CD4-positive, alpha-beta T cell treated with Interleukin-17A for 4 hours (primary cell): ENCODE results near the gene MCL1.

Experiments
- DNase-seq: peaks from one replicate; pipeline ENCODE4 v3.0.0-alpha.2; 2020; ENCODE audit warnings: mixed read lengths

MCL1 gene

DNA sequence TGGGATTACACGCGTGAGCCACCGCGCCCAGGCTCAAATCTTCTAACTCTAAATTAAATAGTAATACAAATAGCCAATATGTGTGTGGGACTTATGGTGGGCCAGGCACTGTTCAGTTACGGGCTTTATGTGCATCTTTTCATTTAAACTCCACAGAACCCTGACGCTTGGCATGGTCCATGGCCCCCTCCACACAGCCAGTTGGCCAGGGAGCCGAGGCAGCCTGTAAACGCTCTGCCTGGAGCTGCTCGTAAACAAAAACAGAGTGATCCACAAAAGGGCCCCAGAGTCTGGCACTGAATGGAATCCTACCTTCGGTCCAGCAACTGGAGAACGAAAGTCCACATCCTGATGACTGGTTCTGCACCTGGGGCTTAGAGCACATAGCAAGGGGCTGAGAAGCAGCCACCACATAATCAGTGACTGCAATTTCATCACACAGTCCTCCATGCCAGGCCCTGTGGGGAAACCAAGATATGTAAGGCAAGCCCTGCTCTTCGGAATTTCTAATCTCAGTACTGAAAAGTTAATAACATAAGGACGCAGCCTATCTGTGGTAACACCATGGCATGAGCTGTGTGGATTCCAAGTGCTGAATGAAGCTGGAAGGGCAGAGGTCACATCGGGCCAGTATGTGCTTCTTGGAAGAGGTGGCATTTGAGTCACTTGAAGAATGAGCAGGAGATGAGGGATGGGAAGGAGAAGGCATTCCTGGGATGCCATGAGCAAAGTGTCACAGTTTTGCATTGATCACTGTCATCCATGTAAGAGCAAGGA lies 43.7 kb downstream of the MCL1 start:
- DNase-seq = no peak

DNA sequence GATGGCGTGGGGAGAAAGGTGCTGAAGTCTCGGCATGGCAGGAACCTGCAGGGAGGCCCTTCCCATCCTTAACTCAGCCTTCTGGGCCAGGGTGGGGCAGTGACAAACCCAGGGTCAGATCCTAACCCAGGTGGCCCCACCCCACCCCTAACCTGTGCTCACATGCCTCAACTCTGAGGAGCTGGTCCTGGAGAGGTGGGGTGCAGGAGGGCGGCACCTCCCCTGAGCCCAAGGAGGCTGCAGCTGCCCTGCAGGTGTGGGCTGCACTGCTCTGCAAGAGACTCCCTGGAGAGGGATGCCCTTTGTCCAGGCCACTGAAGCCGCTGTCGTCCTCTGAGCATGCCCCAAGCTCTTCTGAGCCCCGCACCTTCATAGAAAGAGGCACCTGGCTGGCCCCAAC lies 45.4 kb downstream of the MCL1 start:
- no peak for DNase-seq

DNA sequence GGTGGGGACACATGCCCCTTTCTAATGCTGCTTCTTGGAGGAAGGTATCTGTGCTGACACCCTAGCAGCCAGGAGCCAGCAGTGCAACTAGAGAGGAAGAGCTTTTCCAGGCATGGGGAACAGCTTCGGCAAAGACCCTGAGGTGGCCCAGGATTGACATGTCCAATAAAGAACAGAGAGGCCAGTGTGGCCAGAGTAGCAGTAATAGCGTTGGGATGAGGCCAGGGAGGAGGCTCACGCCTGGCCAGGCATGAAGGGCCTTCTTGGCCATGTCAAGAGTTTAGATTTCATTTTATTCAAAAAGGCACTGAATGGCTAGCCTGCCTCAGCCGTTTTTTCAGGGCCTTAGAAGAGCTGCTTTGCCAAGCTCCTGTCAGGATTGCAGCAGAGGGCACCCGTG lies 46.5 kb downstream of the MCL1 start:
- no peak for DNase-seq

GRCh38 chr1:150530491-150531159 lies 48.8 kb downstream of the MCL1 start:
- no peak for DNase-seq

GRCh38 chr1:150529017-150529416 lies 50.4 kb downstream of the MCL1 start:
- no peak for DNase-seq

GRCh38 chr1:150528196-150528595 lies 51.2 kb downstream of the MCL1 start:
- DNase-seq = no peak

DNA sequence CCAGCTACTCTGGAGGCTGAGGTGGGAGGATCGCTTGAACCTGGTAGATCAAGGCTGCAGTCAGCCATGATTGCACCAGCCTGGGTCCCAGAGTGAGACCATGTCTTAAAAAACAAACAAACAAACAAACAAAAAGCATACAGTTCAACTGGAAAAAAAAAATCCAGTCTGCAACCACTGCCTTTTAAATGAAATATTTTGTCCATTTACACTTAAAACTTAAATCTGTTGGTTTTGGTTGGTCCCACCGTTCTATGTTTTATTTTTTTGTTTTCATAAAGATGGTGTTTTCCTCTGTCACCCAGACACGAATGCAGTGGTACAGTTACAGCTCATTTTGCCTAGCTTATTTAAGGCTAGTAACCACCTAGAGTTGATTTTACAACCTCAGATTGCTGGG lies 54.1 kb downstream of the MCL1 start:
- no peak for DNase-seq
